HG03565 (cell line): ENCODE results near the gene RIPPLY2.
"Not testable (repeated sequence)": the region's sequence is repeated elsewhere in the genome, so short reads cannot be mapped to it uniquely, and the experiment has no call there.

Experiments used
- ATAC-seq: cut with Tn5 transposase; IDR thresholded peaks from one replicate; pipeline ENCODE4 v1.9.1; 2021; ENCODE audit warnings: mild to moderate bottlenecking, moderate library complexity; ENCODE audit not compliant: unreplicated experiment

RIPPLY2 gene

GRCh38 chr6:83853178-83854000 lies at the start of gene RIPPLY2:
TSS of gene RIPPLY2 (plus strand) at chr6:83853360. CDS start at chr6:83853417, 57 bp downstream.
- ATAC-seq: no peak

- not testable (repeated sequence) for ATAC-seq
These were observed 49.7 kb upstream of the RIPPLY2 start for GRCh38 chr6:83803492-83803891.

- no peak for ATAC-seq
These were observed 48.3 kb upstream of the RIPPLY2 start for GRCh38 chr6:83804886-83805285.

- ATAC-seq: no peak
These were observed 45.2 kb upstream of the RIPPLY2 start for GRCh38 chr6:83808005-83808404.

- ATAC-seq: no peak
These were observed 44.2 kb upstream of the RIPPLY2 start for GRCh38 chr6:83808926-83809325.

- ATAC-seq: no peak
These were observed 40.6 kb upstream of the RIPPLY2 start for GRCh38 chr6:83812595-83812994.

GRCh38 chr6:83815631-83816272 lies 37.4 kb upstream of the RIPPLY2 start:
- no peak for ATAC-seq

- no peak for ATAC-seq
These were observed 30.5 kb upstream of the RIPPLY2 start for GRCh38 chr6:83822629-83823169.

- ATAC-seq: no peak
These were observed 28.8 kb upstream of the RIPPLY2 start for GRCh38 chr6:83824388-83824801.

- no peak for ATAC-seq
These were observed 28.3 kb upstream of the RIPPLY2 start for GRCh38 chr6:83824831-83825230.

GRCh38 chr6:83827050-83827449 lies 26.1 kb upstream of the RIPPLY2 start:
- no peak for ATAC-seq

- ATAC-seq: no peak
These were observed 14.4 kb upstream of the RIPPLY2 start for GRCh38 chr6:83838727-83839126.

- no peak for ATAC-seq
These were observed 9.0 kb upstream of the RIPPLY2 start for GRCh38 chr6:83844170-83844569.

- ATAC-seq: no peak
These were observed 6.9 kb upstream of the RIPPLY2 start for GRCh38 chr6:83846291-83846690.

- peak; percentile 90 for ATAC-seq
These were observed 6.0 kb upstream of the RIPPLY2 start for GRCh38 chr6:83847179-83847578.

GRCh38 chr6:83849127-83849526 lies 4.0 kb upstream of the RIPPLY2 start:
- no peak for ATAC-seq

GRCh38 chr6:83849610-83850009 lies 3.5 kb upstream of the RIPPLY2 start:
- no peak for ATAC-seq

- ATAC-seq: no peak
These were observed 507 bp upstream of the RIPPLY2 start for GRCh38 chr6:83852528-83853177.

GRCh38 chr6:83854001-83854501 lies 891 bp downstream of the RIPPLY2 start:
- no peak for ATAC-seq

- no peak for ATAC-seq
These were observed 1.6 kb downstream of the RIPPLY2 start for GRCh38 chr6:83854766-83855165.
